ENCODE measurements around the gene ST6GALNAC5. TPM values are rescaled to one million over a fixed set of nuclear protein-coding genes. Genes with fewer than 3 reads are reported as not detected.

The ST6GALNAC5 gene
- total and polyA plus RNA-seq, 10 of the 15 experiments (the other 5 are each of a cell fraction or from before 2014, with no cell fraction given), result under 0.01 to 1.8 (median 0.07) TPM; not detected in 6

DNA sequence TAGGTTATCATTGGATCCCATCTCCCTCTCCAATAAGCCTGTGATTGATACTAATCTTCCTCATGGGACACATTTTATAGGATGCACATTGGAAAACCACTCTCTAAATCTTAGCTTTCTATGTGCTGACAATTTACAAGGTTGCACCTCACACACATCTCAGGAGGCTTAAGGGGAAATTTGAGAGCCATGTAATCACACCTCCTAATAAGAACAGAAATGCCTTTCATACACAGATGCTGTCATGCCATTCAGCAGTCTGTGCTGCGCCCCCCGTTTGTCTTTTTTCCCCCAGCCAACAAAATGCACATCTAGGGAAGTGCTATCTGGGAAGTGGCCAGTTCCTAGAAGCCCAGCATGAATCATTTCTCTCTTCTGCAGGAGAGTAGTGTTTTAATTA is 154.5 kb downstream of the ST6GALNAC5 start:
- ChIA-PET POLR2A (no interaction called here), CTCF (interaction anchor here (0.6 kb wide), 1 partner anchor 514 kb away, joined by 3 read pairs; no protein-coding TSS in a partner anchor), RAD21 (ENCODE audit: unreplicated experiment) (no interaction called here), SMC1A (ENCODE audit: uncharacterized antibody, unreplicated experiment) (interaction anchor here (3.8 kb wide), 1 partner anchor 7 kb away, joined by 17 read pairs; no protein-coding TSS in a partner anchor)
- FAIRE-seq (no peak), DNase-seq (ENCODE audit: low read depth, low spot score) (no peak), ATAC-seq (no peak)
- Histone ChIP-seq H4K20me1 (ENCODE audit: control insufficient read depth, insufficient read depth) (no peaks in the 10 kb centered on the region), H3K27me3 (replicated peaks in 1 of 2; ENCODE audit: control insufficient read depth in 2 of 2, insufficient read depth in 2 of 2, low read length in 1 of 2) (no peaks in the 10 kb centered on the region), H3K79me2 (ENCODE audit: control insufficient read depth, insufficient read depth, low read length) (no peaks in the 10 kb centered on the region), H2AFZ (ENCODE audit: control insufficient read depth, low read depth, low read length) (no peak overlapping the region), H3K27ac (ENCODE audit: control insufficient read depth, insufficient read depth) (no peak overlapping the region), H3K36me3 (ENCODE audit: control insufficient read depth in 2 of 2, insufficient read depth in 2 of 2, low read length in 1 of 2) (no peaks in the 10 kb centered on the region), H3K9me3 (replicated peaks; ENCODE audit: control insufficient read depth, insufficient read depth, low read length) (no peaks in the 10 kb centered on the region), H3K4me1 (ENCODE audit: control insufficient read depth, insufficient read depth, low read length) (no peaks in the 10 kb centered on the region), H3K9ac (ENCODE audit: control insufficient read depth, insufficient read depth, low read length) (no peak overlapping the region), H3K4me3 (no peak overlapping the region), H3K4me2 (ENCODE audit: control insufficient read depth, insufficient read depth) (no peak overlapping the region)
- in situ Hi-C loops (cut with MboI), result no loop called here
- BruUV-seq (replicated peaks), result no TSS peak
- intact Hi-C loops (cut with micrococcal nuclease; ENCODE audit: unreplicated experiment), result no loop called here
- no peak for TF ChIP-seq FOXK2 (IDR thresholded peaks at IDR 0.05)
- TF ChIP-seq YY1 (IDR thresholded peaks at IDR 0.05; ENCODE audit: low read depth, low read length), result no peak
- TF ChIP-seq BRCA1 (IDR thresholded peaks at IDR 0.05; ENCODE audit: low read depth, low read length), result no peak
- TF ChIP-seq ZNF217 (IDR thresholded peaks at IDR 0.05), result no peak
- TF ChIP-seq, protein P1, sequence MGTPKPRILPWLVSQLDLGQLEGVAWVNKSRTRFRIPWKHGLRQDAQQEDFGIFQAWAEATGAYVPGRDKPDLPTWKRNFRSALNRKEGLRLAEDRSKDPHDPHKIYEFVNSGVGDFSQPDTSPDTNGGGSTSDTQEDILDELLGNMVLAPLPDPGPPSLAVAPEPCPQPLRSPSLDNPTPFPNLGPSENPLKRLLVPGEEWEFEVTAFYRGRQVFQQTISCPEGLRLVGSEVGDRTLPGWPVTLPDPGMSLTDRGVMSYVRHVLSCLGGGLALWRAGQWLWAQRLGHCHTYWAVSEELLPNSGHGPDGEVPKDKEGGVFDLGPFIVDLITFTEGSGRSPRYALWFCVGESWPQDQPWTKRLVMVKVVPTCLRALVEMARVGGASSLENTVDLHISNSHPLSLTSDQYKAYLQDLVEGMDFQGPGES (IDR thresholded peaks at IDR 0.05), result no peak
- TF ChIP-seq CREM (IDR thresholded peaks at IDR 0.05; ENCODE audit: low read depth), result no peak
- no peak for TF ChIP-seq ZNF207 (IDR thresholded peaks at IDR 0.05; ENCODE audit: borderline replicate concordance)
- WGBS (ENCODE audit: insufficient coverage, insufficient replicate concordance, low lambda C conversion rate, missing lambda C conversion rate), result 0% methylated on average over 2 of the region's 2 CpGs

DNA sequence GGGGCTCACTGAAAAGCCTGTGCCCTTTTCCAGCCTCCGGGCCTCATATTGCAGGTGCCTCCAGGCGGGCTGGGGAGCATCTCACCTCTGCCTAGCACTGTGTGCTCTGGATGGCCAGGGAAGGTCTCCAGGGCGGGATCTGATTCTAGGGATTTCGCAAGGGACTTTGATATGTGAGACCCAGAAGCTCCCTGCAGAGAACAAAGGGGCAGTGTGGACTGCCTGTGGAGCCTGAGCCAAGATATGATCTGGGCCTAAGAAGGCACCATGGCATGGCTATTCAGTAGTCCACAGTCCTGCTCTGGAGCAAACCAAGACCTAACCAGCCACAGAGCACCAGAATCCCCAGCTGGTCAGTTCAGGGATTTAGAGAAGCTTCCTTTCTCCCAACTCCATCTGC is 157.2 kb downstream of the ST6GALNAC5 start:
- TF ChIP-seq ZBED1 (IDR thresholded peaks at IDR 0.05; ENCODE audit: borderline replicate concordance) (no peak), HDAC6 (IDR thresholded peaks at IDR 0.05; ENCODE audit: unreplicated experiment) (no peak), TCF12 (IDR thresholded peaks at IDR 0.05; ENCODE audit: low read depth, low read length) (no peak), ZNF207 (IDR thresholded peaks at IDR 0.05; ENCODE audit: borderline replicate concordance) (no peak), SMARCA5 (IDR thresholded peaks at IDR 0.05) (no peak), SUZ12 (IDR thresholded peaks at IDR 0.05; ENCODE audit: unreplicated experiment) (no peak), MEF2A (IDR thresholded peaks at IDR 0.05; ENCODE audit: insufficient read depth, low read depth, low read length) (no peak)
- TF ChIP-seq, protein P2, sequence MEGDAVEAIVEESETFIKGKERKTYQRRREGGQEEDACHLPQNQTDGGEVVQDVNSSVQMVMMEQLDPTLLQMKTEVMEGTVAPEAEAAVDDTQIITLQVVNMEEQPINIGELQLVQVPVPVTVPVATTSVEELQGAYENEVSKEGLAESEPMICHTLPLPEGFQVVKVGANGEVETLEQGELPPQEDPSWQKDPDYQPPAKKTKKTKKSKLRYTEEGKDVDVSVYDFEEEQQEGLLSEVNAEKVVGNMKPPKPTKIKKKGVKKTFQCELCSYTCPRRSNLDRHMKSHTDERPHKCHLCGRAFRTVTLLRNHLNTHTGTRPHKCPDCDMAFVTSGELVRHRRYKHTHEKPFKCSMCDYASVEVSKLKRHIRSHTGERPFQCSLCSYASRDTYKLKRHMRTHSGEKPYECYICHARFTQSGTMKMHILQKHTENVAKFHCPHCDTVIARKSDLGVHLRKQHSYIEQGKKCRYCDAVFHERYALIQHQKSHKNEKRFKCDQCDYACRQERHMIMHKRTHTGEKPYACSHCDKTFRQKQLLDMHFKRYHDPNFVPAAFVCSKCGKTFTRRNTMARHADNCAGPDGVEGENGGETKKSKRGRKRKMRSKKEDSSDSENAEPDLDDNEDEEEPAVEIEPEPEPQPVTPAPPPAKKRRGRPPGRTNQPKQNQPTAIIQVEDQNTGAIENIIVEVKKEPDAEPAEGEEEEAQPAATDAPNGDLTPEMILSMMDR (IDR thresholded peaks at IDR 0.05 in 2 of 3, conservative IDR thresholded peaks at IDR 0.05 in 1 of 3; ENCODE audit: control insufficient read depth in 2 of 3, extremely low read depth in 1 of 3, insufficient read depth in 1 of 3, low read depth in 3 of 3, low read length in 3 of 3), result no peak
- H3K9me3 ChIP-seq (replicated peaks; ENCODE audit: control insufficient read depth, insufficient read depth, low read length), result no peaks in the 10 kb centered on the region
- H3K79me2 ChIP-seq (ENCODE audit: control insufficient read depth, insufficient read depth, low read length), result no peaks in the 10 kb centered on the region
- in situ Hi-C loops (cut with MboI), result no loop called here
- ATAC-seq, result no peak
- ChIA-PET SMC1A (ENCODE audit: uncharacterized antibody, unreplicated experiment) (interaction anchor here (1.1 kb wide), 1 partner anchor 12 kb away, joined by 5 read pairs; no protein-coding TSS in a partner anchor), RAD21 (ENCODE audit: unreplicated experiment) (no interaction called here), CTCF (interaction anchor here (0.6 kb wide), 1 partner anchor 68 kb away, joined by 3 read pairs; no protein-coding TSS in a partner anchor), POLR2A (no interaction called here)
- no peak overlapping the region for H2AFZ ChIP-seq (ENCODE audit: control insufficient read depth, low read depth, low read length)
- DNase-seq (ENCODE audit: low read depth, low spot score), result no peak
- H4K20me1 ChIP-seq (ENCODE audit: control insufficient read depth, insufficient read depth), result no peaks in the 10 kb centered on the region
- no peaks in the 10 kb centered on the region for H3K36me3 ChIP-seq (ENCODE audit: control insufficient read depth in 2 of 2, insufficient read depth in 2 of 2, low read length in 1 of 2)
- FAIRE-seq, result no peak
- no peak overlapping the region for H3K4me3 ChIP-seq
- WGBS (ENCODE audit: insufficient coverage, insufficient replicate concordance, low lambda C conversion rate, missing lambda C conversion rate), result 26% methylated on average over 4 of the region's 4 CpGs
- H3K4me2 ChIP-seq (ENCODE audit: control insufficient read depth, insufficient read depth), result no peak overlapping the region
- H3K9ac ChIP-seq (ENCODE audit: control insufficient read depth, insufficient read depth, low read length), result no peak overlapping the region
- intact Hi-C loops (cut with micrococcal nuclease; ENCODE audit: unreplicated experiment), result no loop called here
- no peaks in the 10 kb centered on the region; a peak in 1 of 4 replicates for H3K27me3 ChIP-seq (replicated peaks in 1 of 2; ENCODE audit: control insufficient read depth in 2 of 2, insufficient read depth in 2 of 2, low read length in 1 of 2)
- no peaks in the 10 kb centered on the region for H3K4me1 ChIP-seq (ENCODE audit: control insufficient read depth, insufficient read depth, low read length)
- H3K27ac ChIP-seq (ENCODE audit: control insufficient read depth, insufficient read depth), result no peak overlapping the region
- BruUV-seq (replicated peaks), result no TSS peak
